ENCODE measurements around the gene LRRC1. TPM values are rescaled to one million over a fixed set of nuclear protein-coding genes. Genes with fewer than 3 reads are reported as not detected.

LRRC1 gene
- total RNA-seq, 1 donor from 2014 or later = 14.3 TPM

DNA sequence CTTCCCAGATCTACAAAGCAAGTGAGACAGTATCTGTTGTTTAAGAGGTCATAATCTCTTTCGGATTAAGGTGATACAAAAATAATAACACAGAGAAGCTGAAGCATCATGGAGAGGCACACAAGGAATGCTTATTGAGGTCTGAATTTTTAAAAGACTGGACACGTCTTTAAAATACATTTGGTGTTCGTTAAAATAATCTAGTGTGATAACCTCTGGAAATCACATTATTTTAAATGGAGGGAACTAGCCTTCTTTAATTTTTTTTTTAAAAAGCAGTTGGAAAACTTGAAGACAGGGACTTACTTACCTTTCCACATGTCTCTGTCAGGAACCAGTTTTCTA lies 1.9 kb upstream of the LRRC1 start:
- no peaks in the 10 kb centered on the region for H3K9me3 ChIP-seq (ENCODE audit: insufficient read depth, low read depth, low read length)
- peaks cover 4% of the 10 kb centered on the region for H3K9me3 Mint-ChIP-seq (ENCODE audit: unreplicated experiment)
- no peak for FAIRE-seq
- peak overlapping the region; percentile 83 for H3K4me3 ChIP-seq (ENCODE audit: insufficient read depth, low read depth, low read length)
- peak overlapping the region; percentile 92 for H3K27ac Mint-ChIP-seq (ENCODE audit: unreplicated experiment)
- no peak overlapping the region for H3K27ac ChIP-seq (ENCODE audit: low read depth, low read length)
- H3K4me2 ChIP-seq (ENCODE audit: low read length) = peak overlapping the region; percentile 93
- H3K4me1 ChIP-seq (ENCODE audit: insufficient read depth, low read length) = peaks cover 21% of the 10 kb centered on the region
- H3K79me2 ChIP-seq (ENCODE audit: insufficient read depth, low read length) = peaks cover 3% of the 10 kb centered on the region
- H4K20me1 ChIP-seq (ENCODE audit: insufficient read depth, low read length) = peaks cover 16% of the 10 kb centered on the region
- peak overlapping the region; percentile 95 for H3K4me3 Mint-ChIP-seq (ENCODE audit: unreplicated experiment)
- no peaks in the 10 kb centered on the region for H3K36me3 ChIP-seq (ENCODE audit: insufficient read depth, low read length)
- peak overlapping the region; percentile 72 for H2AFZ ChIP-seq (ENCODE audit: low read depth, low read length)
- peaks cover 1% of the 10 kb centered on the region for H3K36me3 Mint-ChIP-seq (ENCODE audit: low read depth, unreplicated experiment)
- H3K27me3 Mint-ChIP-seq (ENCODE audit: low read depth, unreplicated experiment) = no peaks in the 10 kb centered on the region
- no peak for TF ChIP-seq EZH2 (IDR thresholded peaks at IDR 0.05; ENCODE audit: insufficient read depth, low read length)
- TF ChIP-seq, protein P1, sequence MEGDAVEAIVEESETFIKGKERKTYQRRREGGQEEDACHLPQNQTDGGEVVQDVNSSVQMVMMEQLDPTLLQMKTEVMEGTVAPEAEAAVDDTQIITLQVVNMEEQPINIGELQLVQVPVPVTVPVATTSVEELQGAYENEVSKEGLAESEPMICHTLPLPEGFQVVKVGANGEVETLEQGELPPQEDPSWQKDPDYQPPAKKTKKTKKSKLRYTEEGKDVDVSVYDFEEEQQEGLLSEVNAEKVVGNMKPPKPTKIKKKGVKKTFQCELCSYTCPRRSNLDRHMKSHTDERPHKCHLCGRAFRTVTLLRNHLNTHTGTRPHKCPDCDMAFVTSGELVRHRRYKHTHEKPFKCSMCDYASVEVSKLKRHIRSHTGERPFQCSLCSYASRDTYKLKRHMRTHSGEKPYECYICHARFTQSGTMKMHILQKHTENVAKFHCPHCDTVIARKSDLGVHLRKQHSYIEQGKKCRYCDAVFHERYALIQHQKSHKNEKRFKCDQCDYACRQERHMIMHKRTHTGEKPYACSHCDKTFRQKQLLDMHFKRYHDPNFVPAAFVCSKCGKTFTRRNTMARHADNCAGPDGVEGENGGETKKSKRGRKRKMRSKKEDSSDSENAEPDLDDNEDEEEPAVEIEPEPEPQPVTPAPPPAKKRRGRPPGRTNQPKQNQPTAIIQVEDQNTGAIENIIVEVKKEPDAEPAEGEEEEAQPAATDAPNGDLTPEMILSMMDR (IDR thresholded peaks at IDR 0.05; ENCODE audit: insufficient read depth, low read depth, low read length) = no peak
- no peak for DNase-seq (ENCODE audit: low read depth)
- no peaks in the 10 kb centered on the region for H3K27me3 ChIP-seq (ENCODE audit: insufficient read depth, low read length)
- H3K9ac ChIP-seq (ENCODE audit: low read length) = no peak overlapping the region
- peaks cover 17% of the 10 kb centered on the region for H3K4me1 Mint-ChIP-seq (ENCODE audit: low read depth, unreplicated experiment)

DNA sequence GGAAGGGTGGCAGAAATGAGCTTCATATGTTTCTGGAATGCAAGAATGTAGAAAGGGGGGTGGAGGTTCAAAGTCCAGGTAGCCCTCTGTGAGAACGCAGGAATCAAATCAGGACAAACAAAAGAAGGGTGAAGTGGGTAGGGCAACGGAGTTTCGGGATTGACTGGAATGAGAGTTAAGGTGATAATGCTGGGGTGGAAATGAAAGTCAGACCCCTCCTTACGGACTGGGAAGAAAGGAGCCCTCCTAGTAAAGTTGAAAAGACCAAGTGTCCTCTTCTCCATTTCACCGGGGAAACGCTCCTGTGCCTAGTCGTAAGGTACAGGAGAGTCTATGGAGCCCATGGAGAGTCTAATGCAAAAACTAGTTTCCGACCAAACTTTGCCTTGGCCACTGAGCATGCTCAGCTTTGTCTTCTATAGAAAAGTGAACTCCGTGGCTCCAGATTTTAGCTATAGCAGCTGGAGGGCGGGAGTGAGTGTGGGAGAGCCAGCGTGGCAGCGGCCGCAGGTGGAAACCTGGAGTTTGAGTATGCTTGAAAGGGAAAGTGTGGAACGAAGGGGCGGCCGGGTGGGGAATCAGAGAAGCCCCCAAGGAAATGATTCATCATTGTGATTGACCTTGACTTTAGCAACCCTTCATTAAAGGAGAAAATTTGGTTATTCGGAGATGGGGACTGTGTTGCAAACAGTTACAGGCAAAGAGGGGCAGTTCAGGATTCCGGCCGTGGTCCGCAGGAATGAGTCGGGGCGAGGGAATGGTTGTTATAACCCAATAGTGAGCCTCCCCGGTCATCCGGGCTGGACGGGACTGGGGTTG lies 1.3 kb upstream of the LRRC1 start:
- Histone ChIP-seq H4K20me1 (ENCODE audit: insufficient read depth, low read length) (peaks cover 17% of the 10 kb centered on the region), H2AFZ (ENCODE audit: low read depth, low read length) (peak overlapping the region; percentile 72), H3K27ac (ENCODE audit: low read depth, low read length) (no peak overlapping the region), H3K36me3 (ENCODE audit: insufficient read depth, low read length) (no peaks in the 10 kb centered on the region), H3K9ac (ENCODE audit: low read length) (peak overlapping the region; percentile 80), H3K4me1 (ENCODE audit: insufficient read depth, low read length) (peaks cover 21% of the 10 kb centered on the region), H3K4me2 (ENCODE audit: low read length) (peak overlapping the region; percentile 93), H3K27me3 (ENCODE audit: insufficient read depth, low read length) (no peaks in the 10 kb centered on the region), H3K9me3 (ENCODE audit: insufficient read depth, low read depth, low read length) (no peaks in the 10 kb centered on the region), H3K79me2 (ENCODE audit: insufficient read depth, low read length) (peaks cover 3% of the 10 kb centered on the region), H3K4me3 (ENCODE audit: insufficient read depth, low read depth, low read length) (peak overlapping the region; percentile 83)
- H3K27me3 Mint-ChIP-seq (ENCODE audit: low read depth, unreplicated experiment) = no peaks in the 10 kb centered on the region
- peaks cover 4% of the 10 kb centered on the region for H3K9me3 Mint-ChIP-seq (ENCODE audit: unreplicated experiment)
- DNase-seq (ENCODE audit: low read depth) = peak; percentile 61
- TF ChIP-seq EZH2 (IDR thresholded peaks at IDR 0.05; ENCODE audit: insufficient read depth, low read length) = no peak
- TF ChIP-seq, protein P1 (IDR thresholded peaks at IDR 0.05; ENCODE audit: insufficient read depth, low read depth, low read length) = no peak
- H3K36me3 Mint-ChIP-seq (ENCODE audit: low read depth, unreplicated experiment) = peaks cover under 1% of the 10 kb centered on the region
- H3K27ac Mint-ChIP-seq (ENCODE audit: unreplicated experiment) = peak overlapping the region; percentile 92
- no peak for FAIRE-seq
- H3K4me3 Mint-ChIP-seq (ENCODE audit: unreplicated experiment) = peak overlapping the region; percentile 95
- H3K4me1 Mint-ChIP-seq (ENCODE audit: low read depth, unreplicated experiment) = peaks cover 17% of the 10 kb centered on the region

Measured in astrocyte (in vitro differentiated cells and primary cell).